ENCODE results near the gene GM2A. TPM values are rescaled to one million over a fixed set of nuclear protein-coding genes. Genes with fewer than 3 reads are reported as not detected.
A peak's percentile ranks its signal among the peaks of the same experiment; 100 is the strongest.

The GM2A gene
- total RNA-seq, 4 donors from 2014 or later: 28.3 to 32.0 (median 30.1) TPM

GRCh38 chr5:151222054-151222789 is 30.8 kb upstream of the GM2A start:
- peak overlapping the region; percentile 89 to 99 (median 97) for H3K4me3 ChIP-seq
- TF ChIP-seq CTCF (IDR thresholded peaks at IDR 0.05) (no peak), EP300 (IDR thresholded peaks at IDR 0.05) (no peak), POLR2A (IDR thresholded peaks at IDR 0.05; ENCODE audit: low read depth) (no peak), POLR2AphosphoS5 (IDR thresholded peaks at IDR 0.05) (peak in 1 of 2 donors; percentile 70)
- WGBS: 53% methylated on average over 6 of the region's 6 CpGs
- no peaks in the 10 kb centered on the region for H3K36me3 ChIP-seq
- DNase-seq (ENCODE audit: extremely low spot score): no peak
- H3K4me1 ChIP-seq: peaks cover 66 to 71% (median 68%) of the 10 kb centered on the region in 4 donors
- H3K27me3 ChIP-seq: no peaks in the 10 kb centered on the region
- intact Hi-C loops (cut with DNase I): no loop called here
- peak overlapping the region; percentile 91 to 97 (median 96) for H3K27ac ChIP-seq (replicated peaks in 1 of 4)
- no peaks in the 10 kb centered on the region for H3K9me3 ChIP-seq

GRCh38 chr5:151222790-151223446 is 30.1 kb upstream of the GM2A start:
- WGBS: 8% methylated on average over 3 of the region's 4 CpGs
- peak; percentile 44 to 49 for TF ChIP-seq POLR2AphosphoS5 (IDR thresholded peaks at IDR 0.05)
- TF ChIP-seq EP300 (IDR thresholded peaks at IDR 0.05): no peak
- no peak for TF ChIP-seq CTCF (IDR thresholded peaks at IDR 0.05)
- Histone ChIP-seq H3K27me3 (no peaks in the 10 kb centered on the region), H3K4me3 (peak overlapping the region; percentile 89 to 99 (median 97)), H3K36me3 (no peaks in the 10 kb centered on the region), H3K4me1 (peaks cover 59 to 64% (median 61%) of the 10 kb centered on the region in 4 donors), H3K9me3 (no peaks in the 10 kb centered on the region), H3K27ac (replicated peaks in 1 of 4) (peak overlapping the region; percentile 91 to 97 (median 96))
- no peak for DNase-seq (ENCODE audit: extremely low spot score)
- intact Hi-C loops (cut with DNase I): no loop called here

- no peaks in the 10 kb centered on the region for H3K27me3 ChIP-seq
- TF ChIP-seq POLR2AphosphoS5 (IDR thresholded peaks at IDR 0.05): peak; percentile 88 to 91
- TF ChIP-seq POLR2A (IDR thresholded peaks at IDR 0.05; ENCODE audit: low read depth): peak; percentile 86
- TF ChIP-seq EP300 (IDR thresholded peaks at IDR 0.05): no peak
- TF ChIP-seq CTCF (IDR thresholded peaks at IDR 0.05): peak; percentile 18 to 52 (median 38)
- H3K9me3 ChIP-seq: no peaks in the 10 kb centered on the region
- peak within 1 kb of the TSS; percentile 89 to 99 (median 97) for H3K4me3 ChIP-seq
- peaks cover 52 to 56% (median 53%) of the 10 kb centered on the region in 4 donors for H3K4me1 ChIP-seq
- H3K27ac ChIP-seq (replicated peaks in 1 of 4): peak within 1 kb of the TSS; percentile 91 to 97 (median 96)
- intact Hi-C loops (cut with DNase I): no loop called here
- H3K36me3 ChIP-seq: no peaks in the 10 kb centered on the region
- no peak for DNase-seq (ENCODE audit: extremely low spot score)
- WGBS: 0% methylated on average over 17 of the region's 58 CpGs
These were observed 29.3 kb upstream of the GM2A start, which contains the start of gene CCDC69 for GRCh38 chr5:151223447-151224264. CCDC69 (minus strand) TSS chr5:151224092; CDS start chr5:151223970, 122 bp downstream.

GRCh38 chr5:151224372-151224771 is 28.6 kb upstream of the GM2A start:
- peak overlapping the region; percentile 91 to 97 (median 96) for H3K27ac ChIP-seq (replicated peaks in 1 of 4)
- intact Hi-C loops (cut with DNase I): no loop called here
- DNase-seq (ENCODE audit: extremely low spot score): no peak

More at GRCh38 chr5:151224372-151224771, 28.6 kb upstream of the GM2A start:
- H3K4me3 ChIP-seq: peak overlapping the region; percentile 89 to 99 (median 97)
- H3K27me3 ChIP-seq: no peaks in the 10 kb centered on the region
- TF ChIP-seq EP300 (IDR thresholded peaks at IDR 0.05): no peak
- WGBS: 91% methylated on average over 6 of the region's 6 CpGs
- no peaks in the 10 kb centered on the region for H3K36me3 ChIP-seq
- peaks cover 45 to 49% (median 46%) of the 10 kb centered on the region in 4 donors for H3K4me1 ChIP-seq
- no peaks in the 10 kb centered on the region for H3K9me3 ChIP-seq

All from esophagus muscularis mucosa (tissue), 4 donors.